ENCODE results near the gene IFNA17.
"Not testable (repeated sequence)": the region's sequence is repeated elsewhere in the genome, so short reads cannot be mapped to it uniquely, and the experiment has no call there.

Gene IFNA17

GRCh38 chr9:21228122-21228521 lies at the start of gene IFNA17:
Gene IFNA17 (minus strand): TSS chr9:21228222. CDS start chr9:21228173, 49 bp downstream.
- no peak for DNase-seq

GRCh38 chr9:21268347-21268657 lies 40.3 kb upstream of the IFNA17 start:
- DNase-seq, result no peak

GRCh38 chr9:21267485-21268346 lies 39.7 kb upstream of the IFNA17 start:
- DNase-seq, result no peak

- DNase-seq, result no peak
These were observed 38.9 kb upstream of the IFNA17 start for GRCh38 chr9:21266733-21267484.

GRCh38 chr9:21265421-21266189 lies 37.6 kb upstream of the IFNA17 start:
- DNase-seq, result no peak

GRCh38 chr9:21255538-21256212 lies 27.7 kb upstream of the IFNA17 start:
- no peak for DNase-seq

GRCh38 chr9:21252721-21253547 lies 24.9 kb upstream of the IFNA17 start:
- DNase-seq, result no peak

- no peak for DNase-seq
These were observed 23.6 kb upstream of the IFNA17 start for GRCh38 chr9:21251638-21252037.

- DNase-seq, result no peak
These were observed 23.2 kb upstream of the IFNA17 start for GRCh38 chr9:21251190-21251589.

GRCh38 chr9:21244836-21245235 lies 16.8 kb upstream of the IFNA17 start:
- DNase-seq, result no peak

GRCh38 chr9:21239911-21240310 lies 11.9 kb upstream of the IFNA17 start, which contains the start of gene IFNA14:
Gene IFNA14 (minus strand): TSS chr9:21240005. CDS start chr9:21239935, 70 bp downstream.
- no peak for DNase-seq

- not testable (repeated sequence) for DNase-seq
These were observed 8.3 kb upstream of the IFNA17 start for GRCh38 chr9:21236360-21236714.

GRCh38 chr9:21235468-21236359 lies 7.7 kb upstream of the IFNA17 start:
- peak in 1 of 2 experiments; percentile 39 for DNase-seq

GRCh38 chr9:21234153-21234687 lies 6.2 kb upstream of the IFNA17 start:
- DNase-seq, result no peak

GRCh38 chr9:21233258-21233657 lies 5.2 kb upstream of the IFNA17 start:
- no peak for DNase-seq

GRCh38 chr9:21217211-21217610 lies 10.8 kb downstream of the IFNA17 start, which contains the start of gene IFNA16:
Gene IFNA16 (minus strand): TSS chr9:21217311. CDS start chr9:21217305, 6 bp downstream.
- not testable (repeated sequence) for DNase-seq

- DNase-seq, result not testable (repeated sequence)
These were observed 14.4 kb downstream of the IFNA17 start for GRCh38 chr9:21213411-21214326.

- DNase-seq, result not testable (repeated sequence)
These were observed 15.9 kb downstream of the IFNA17 start for GRCh38 chr9:21212160-21212559.

- not testable (repeated sequence) for DNase-seq
These were observed 17.2 kb downstream of the IFNA17 start for GRCh38 chr9:21210782-21211181.
